HCT116 (cell line): ENCODE results near the gene APPL2.

Source experiments
- EZH2 ChIP-seq: fragments of 200-600 bp; sonication (generic); IDR thresholded peaks from 2 replicates; pipeline ENCODE4 v1.6.1; 2017; ENCODE audit warnings: antibody characterized with exemption, mixed run types
- POLR2A ChIP-seq: IDR thresholded peaks from 2 replicates; pipeline ENCODE4 v1.7.0; 2011; ENCODE audit warnings: borderline replicate concordance; ENCODE audit not compliant: insufficient read depth, insufficient read length; ENCODE audit errors: extremely low read depth

- TF ChIP-seq POLR2A, result no peak
- TF ChIP-seq EZH2, result no peak
Measured at GRCh38 chr12:105158876-105159275, 77.1 kb downstream of the APPL2 start.
